ENCODE data around the gene SVEP1.

GRCh38 chr9:110316261-110317075 is 263.1 kb downstream of the SVEP1 start:
- TF ChIP-seq, protein P1, sequence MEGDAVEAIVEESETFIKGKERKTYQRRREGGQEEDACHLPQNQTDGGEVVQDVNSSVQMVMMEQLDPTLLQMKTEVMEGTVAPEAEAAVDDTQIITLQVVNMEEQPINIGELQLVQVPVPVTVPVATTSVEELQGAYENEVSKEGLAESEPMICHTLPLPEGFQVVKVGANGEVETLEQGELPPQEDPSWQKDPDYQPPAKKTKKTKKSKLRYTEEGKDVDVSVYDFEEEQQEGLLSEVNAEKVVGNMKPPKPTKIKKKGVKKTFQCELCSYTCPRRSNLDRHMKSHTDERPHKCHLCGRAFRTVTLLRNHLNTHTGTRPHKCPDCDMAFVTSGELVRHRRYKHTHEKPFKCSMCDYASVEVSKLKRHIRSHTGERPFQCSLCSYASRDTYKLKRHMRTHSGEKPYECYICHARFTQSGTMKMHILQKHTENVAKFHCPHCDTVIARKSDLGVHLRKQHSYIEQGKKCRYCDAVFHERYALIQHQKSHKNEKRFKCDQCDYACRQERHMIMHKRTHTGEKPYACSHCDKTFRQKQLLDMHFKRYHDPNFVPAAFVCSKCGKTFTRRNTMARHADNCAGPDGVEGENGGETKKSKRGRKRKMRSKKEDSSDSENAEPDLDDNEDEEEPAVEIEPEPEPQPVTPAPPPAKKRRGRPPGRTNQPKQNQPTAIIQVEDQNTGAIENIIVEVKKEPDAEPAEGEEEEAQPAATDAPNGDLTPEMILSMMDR (IDR thresholded peaks at IDR 0.05): no peak
- TF ChIP-seq POLR2A (IDR thresholded peaks at IDR 0.05): no peak
- TF ChIP-seq EP300 (IDR thresholded peaks at IDR 0.05; ENCODE audit: low read depth): no peak
